Melanocyte of skin (primary cell): ENCODE data around the gene OSCAR. TPM values are rescaled to one million over a fixed set of nuclear protein-coding genes. Genes with fewer than 3 reads are reported as not detected.

Experiments used
- total RNA-seq, 2 donors: library from RNA; depleted of rRNA; stranded (reverse); fragments of >200 nt; gene quantifications; 2 replicates each; pipeline ENCODE4 v1.2.3, GENCODE V29; 2012

OSCAR gene, protein sequence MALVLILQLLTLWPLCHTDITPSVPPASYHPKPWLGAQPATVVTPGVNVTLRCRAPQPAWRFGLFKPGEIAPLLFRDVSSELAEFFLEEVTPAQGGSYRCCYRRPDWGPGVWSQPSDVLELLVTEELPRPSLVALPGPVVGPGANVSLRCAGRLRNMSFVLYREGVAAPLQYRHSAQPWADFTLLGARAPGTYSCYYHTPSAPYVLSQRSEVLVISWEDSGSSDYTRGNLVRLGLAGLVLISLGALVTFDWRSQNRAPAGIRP
- not detected for total RNA-seq

DNA sequence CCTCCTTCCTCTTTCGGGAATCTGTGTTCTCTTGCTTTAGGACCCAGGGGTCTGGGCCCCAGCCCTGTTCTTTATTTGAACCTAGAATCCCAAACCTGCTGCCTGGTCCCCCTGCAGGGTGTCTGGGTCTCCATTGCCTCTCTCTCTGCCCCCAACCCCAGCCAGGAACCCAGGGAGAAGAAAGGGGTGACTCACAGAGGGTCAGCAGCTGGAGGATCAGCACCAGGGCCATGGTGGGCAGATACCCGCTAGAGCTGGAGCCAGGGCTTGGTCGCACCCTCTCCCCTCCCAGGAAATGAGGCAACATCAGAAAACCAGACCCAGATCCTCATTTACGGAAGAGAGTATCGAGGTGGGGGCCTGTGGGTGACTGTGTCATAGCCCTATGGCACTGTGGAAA, at the start of gene OSCAR:
OSCAR (minus strand) TSS at position 243 of the 400 bp plus-strand sequence; CDS start at position 232, 11 bp downstream.

DNA sequence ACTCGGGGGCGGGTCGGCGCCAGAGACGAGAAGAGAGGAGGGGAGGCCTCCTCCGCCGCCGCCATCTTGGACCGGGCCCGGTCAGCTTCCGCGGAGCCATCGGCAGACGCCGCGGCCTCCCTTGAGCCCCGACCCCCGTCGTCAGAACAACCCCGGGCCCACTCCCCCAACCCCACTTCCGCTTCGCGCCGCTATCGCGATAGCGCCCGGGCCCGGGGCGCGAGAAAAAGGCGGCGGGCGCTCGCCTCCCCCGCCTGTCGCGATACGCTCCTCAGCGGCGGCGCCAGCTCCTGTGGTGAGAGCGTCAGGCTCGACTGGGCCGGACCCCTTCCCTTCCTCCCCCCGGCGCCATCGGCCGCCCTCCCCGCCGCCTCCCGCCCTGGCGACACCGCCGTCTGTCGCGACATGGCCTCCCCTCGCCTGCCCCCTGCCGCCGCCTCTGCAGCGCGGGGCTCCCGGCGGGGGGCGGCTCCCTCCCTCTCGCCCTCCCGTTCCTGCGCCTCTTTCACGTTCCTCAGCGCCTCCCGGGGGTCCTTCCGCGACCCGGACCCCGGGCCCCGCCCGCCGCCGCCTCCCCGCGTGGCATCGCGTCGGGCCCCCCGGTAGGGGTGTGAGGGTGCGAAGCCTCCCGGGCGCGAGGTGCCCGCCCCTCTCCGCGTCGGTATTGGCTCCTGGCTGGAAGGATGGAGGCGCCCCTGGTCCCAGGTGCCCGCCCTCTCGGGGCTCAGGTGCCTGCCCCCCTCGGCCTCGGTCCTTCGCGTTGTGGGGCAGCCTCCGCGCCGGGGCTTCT, 37.3 kb upstream of the OSCAR start, which contains the start of gene CNOT3:
CNOT3 (plus strand) TSS at position 64 of the 790 bp plus-strand sequence. CDS start 5,217 bp downstream, outside the sequence.

DNA sequence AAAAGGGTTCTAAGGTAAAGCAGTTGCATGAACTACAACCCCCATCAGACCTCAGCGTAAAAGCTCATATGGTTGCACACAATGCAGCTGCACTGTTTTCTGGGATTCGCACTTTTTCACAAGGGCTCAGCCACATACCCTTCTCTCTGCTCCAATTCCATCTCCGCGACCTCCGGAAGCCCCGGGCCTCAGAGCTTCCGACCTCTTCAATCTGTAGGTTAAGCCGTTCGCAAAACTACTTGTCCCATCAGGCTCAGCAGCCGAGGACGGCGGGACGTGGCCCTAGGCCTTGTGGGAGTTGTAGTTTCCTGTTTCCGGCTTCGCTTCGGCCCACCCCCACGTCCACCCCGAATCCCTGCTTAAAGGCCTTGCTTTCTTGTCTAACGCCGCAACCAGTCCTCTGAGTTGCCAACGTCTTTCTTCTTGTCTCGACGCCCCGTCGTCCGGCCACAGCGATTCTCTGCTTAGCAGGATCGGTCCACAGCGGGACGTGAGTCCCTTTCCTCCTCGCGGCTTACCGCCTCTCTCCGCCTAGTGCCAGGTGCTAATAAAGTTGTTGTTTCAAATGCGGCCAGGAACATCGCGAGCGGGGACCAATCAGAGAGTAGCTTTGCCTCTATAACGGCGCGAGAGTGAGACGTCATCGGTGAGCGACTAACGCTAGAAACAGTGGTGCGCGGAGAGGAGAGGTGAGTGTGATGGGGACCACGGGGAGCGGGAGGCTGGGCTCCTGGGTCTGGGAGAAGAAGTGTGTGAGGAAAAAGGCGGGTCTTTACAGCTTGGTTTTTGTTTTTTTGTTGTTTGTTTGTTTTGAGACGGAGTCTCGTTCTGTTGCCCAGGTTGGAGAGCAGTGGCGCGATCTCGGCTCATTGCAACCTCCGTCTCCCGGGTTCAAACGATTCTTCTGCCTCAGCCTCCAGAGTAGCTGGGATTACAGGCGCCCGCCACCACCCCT, 14.8 kb upstream of the OSCAR start, which contains the start of the genes PRPF31 and TFPT:
PRPF31 (plus strand) TSS at position 646 of the 955 bp plus-strand sequence. CDS start 2,525 bp downstream, outside the sequence.
TFPT (minus strand) TSS at position 549 of the 955 bp plus-strand sequence; CDS start at position 161, 388 bp downstream.

GRCh38 chr19:54102421-54103169, 2.0 kb upstream of the OSCAR start, which contains the start of gene NDUFA3:
NDUFA3 (plus strand) TSS chr19:54102855; CDS start chr19:54102879, 24 bp downstream.

DNA sequence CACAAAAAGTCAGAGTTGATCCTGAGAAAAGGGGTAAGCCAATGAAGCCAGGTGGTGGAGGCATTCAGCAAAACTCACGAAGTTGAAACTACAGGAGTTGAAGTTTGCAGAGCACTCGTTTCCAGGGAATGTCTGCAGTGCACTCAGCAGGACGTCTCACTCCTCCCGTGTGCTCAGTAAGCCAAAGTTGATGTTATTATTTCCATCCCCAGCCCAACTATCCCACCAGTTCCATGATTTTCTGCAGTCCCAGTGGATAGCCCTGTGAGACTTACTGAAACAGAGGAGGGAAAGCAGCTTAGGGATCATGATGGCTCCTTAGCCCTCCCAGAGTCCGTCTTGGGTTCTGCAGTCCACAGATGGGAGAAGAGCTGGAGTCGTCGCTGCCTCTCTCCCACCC, 19.6 kb downstream of the OSCAR start, which contains the start of gene TARM1:
TARM1 (minus strand) TSS at position 334 of the 400 bp plus-strand sequence; CDS start at position 309, 25 bp downstream.

GRCh38 chr19:54063350-54064116, 37.1 kb downstream of the OSCAR start, which contains the start of gene VSTM1:
VSTM1 (minus strand) TSS chr19:54063897; CDS start chr19:54063777, 120 bp downstream.

Other genes starting within 250 kb of the OSCAR start
- gene MYADM, start 232.9 kb downstream of the OSCAR start, total RNA-seq: 1 to 10 TPM; 6.9 to 9.0 TPM
- gene PRKCG, start 218.6 kb downstream of the OSCAR start, total RNA-seq: not detected
- not detected for gene CACNG7, start 191.5 kb downstream of the OSCAR start, total RNA-seq
- gene CACNG8, start 137.9 kb downstream of the OSCAR start, total RNA-seq: not detected
- gene CACNG6, start 109.2 kb downstream of the OSCAR start, total RNA-seq: not detected
- not detected for gene VSTM1, start 36.9 kb downstream of the OSCAR start, total RNA-seq
- not detected for gene TARM1, start 19.4 kb downstream of the OSCAR start, total RNA-seq
- 10 to 100 TPM in 1 of 2 donors, 1 to 10 TPM in 1; 8.6 to 11.3 TPM for gene NDUFA3, start 2.1 kb upstream of the OSCAR start, total RNA-seq
- gene TFPT, start 14.9 kb upstream of the OSCAR start, total RNA-seq: 10 to 100 TPM; 39.9 to 50.3 TPM
- gene PRPF31, start 15.0 kb upstream of the OSCAR start, total RNA-seq: 10 to 100 TPM; 32.0 to 75.6 TPM
- 1 to 10 TPM; 8.9 to 9.7 TPM for gene CNOT3, start 37.0 kb upstream of the OSCAR start, total RNA-seq
- 1 to 10 TPM; 5.2 to 6.3 TPM for gene LENG1, start 58.9 kb upstream of the OSCAR start, total RNA-seq
- 1 to 10 TPM in 1 of 2 donors, not detected in 1; 1.0 TPM for gene TMC4, start 72.4 kb upstream of the OSCAR start, total RNA-seq
- gene MBOAT7, start 88.8 kb upstream of the OSCAR start, total RNA-seq: 10 to 100 TPM; 27.9 to 28.3 TPM
- 10 to 100 TPM; 56.4 to 87.2 TPM for gene TSEN34, start 90.5 kb upstream of the OSCAR start, total RNA-seq
- 1,000 to 10,000 TPM in 1 of 2 donors, 100 to 1,000 TPM in 1; 794 to 1,187 TPM for gene RPS9, start 100.1 kb upstream of the OSCAR start, total RNA-seq
- gene LILRB3, start 122.2 kb upstream of the OSCAR start, total RNA-seq: not detected
- not detected for gene LILRA6, start 142.0 kb upstream of the OSCAR start, total RNA-seq
- gene LILRB5, start 156.5 kb upstream of the OSCAR start, total RNA-seq: not detected
- gene LILRB2, start 180.3 kb upstream of the OSCAR start, total RNA-seq: not detected
- gene LILRA5, start 212.4 kb upstream of the OSCAR start, total RNA-seq: not detected
- not detected for gene LILRA4, start 238.4 kb upstream of the OSCAR start, total RNA-seq